HG03469 (cell line): ENCODE measurements around the gene ATP10D.

Source experiments
- ATAC-seq: cut with Tn5 transposase; IDR thresholded peaks from one replicate; pipeline ENCODE4 v1.9.1; 2021; ENCODE audit warnings: mild to moderate bottlenecking, moderate library complexity, moderate number of reproducible peaks; ENCODE audit not compliant: unreplicated experiment

Gene ATP10D

DNA sequence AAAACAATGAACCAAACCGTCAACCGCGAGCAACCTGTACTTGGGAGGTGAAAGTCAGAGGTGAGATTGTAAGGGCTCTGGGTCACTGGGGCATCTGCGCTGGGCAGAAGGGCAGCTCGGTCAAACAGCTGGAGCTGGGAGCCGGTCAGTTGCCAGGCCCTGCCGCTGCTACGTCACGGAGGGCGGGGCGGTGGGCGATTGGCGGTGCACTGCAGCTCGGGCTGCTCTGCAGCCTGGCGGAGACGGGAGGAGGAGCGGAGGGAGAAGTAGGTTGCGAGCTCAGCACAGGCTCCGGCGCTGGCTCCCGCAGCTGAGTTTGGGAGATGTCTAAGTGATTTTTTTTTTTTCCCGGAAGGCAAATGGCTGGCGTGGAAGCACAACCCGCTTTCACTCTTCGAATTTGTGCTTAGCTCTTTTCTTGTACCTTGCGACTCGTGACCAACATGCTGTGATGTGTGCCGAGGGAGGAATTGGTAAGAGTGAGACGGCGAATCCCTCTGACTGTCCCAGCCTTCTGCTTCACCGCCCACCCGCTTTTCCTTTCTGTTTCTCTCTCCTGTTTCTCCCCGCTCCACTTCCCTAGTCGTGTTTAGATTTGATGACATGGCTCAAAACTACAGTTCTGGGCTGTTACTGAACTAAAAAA, at the start of gene ATP10D:
Gene ATP10D, plus strand, starts transcription at position 229 of the 646 bp plus-strand sequence. CDS start 27,266 bp downstream, outside the sequence.
- ATAC-seq: peak; percentile 89

DNA sequence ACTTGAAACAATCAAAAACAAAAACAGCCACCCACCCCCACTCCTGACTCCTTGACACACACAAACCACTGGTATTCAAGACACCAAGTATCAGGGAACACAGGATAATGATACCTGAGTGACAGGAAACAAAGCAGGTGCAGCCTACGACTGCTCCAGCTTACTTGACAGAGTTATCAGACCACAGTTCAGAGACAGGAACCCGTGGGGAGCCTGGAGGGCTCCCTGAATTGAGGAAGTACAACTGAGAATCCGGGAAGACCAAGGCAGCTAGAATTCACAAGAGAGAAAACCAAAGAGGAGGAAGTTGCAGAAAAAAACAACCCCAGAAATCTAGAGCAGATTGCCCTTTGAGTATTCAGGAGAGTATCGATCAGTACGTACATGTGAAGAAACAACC, 42.1 kb upstream of the ATP10D start:
- ATAC-seq: peak; percentile 62

DNA sequence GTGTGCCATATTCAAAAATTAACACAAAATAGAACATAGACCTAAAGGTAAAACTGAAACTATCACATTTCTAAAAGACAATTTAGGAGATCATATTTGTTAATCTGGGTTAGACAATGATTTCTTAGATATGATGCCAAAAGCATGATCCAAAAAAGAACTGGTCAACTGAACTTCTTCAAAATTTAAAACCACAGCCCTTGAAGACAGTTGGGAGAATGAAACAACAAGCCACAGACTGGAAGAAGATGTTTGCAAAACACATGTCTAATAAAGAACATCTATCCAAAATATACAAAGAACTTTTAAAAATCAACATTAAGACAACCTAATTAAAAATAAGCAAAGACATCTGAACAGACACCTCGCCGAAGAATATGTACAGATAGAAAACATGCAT, 41.0 kb upstream of the ATP10D start:
- ATAC-seq: no peak

DNA sequence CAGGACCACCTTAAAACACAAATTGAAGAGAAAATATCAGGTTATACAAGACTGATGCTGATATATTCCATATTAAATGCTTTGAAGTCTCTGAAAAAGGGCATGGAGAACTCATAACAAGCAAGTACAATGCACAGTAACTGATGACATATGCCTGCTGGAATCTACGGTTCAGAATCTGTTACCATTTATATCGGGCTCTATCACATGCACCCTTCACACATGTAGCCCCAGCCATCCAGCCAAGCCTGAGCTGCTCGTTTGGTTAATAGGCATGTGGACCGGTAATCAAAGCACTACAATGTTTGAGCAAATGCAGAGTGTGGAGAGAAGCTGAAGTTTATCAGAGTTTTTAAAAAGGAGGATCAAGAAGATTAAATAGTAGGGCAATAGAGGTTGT, 33.4 kb upstream of the ATP10D start:
- ATAC-seq: no peak

DNA sequence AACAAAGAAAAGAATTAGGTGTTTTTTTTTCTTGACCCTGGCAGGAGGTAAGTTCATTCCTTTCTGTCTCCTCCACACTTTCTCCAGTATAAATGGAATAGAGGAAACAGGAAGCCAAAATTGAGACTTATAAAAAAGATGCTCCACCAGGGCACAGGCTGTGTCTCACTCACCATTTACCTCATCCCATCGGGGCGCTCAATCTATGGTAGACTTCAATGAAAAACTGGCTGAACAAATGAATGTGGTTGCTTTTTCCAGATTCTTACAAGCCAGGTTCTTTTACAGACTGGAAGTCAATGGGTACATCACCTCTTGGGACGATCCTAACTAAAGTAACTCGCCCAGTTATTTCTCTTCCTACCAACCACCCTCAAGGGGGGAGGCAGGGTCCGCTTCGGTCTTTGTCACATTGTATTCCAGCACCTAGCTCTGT, 22.3 kb upstream of the ATP10D start:
- no peak for ATAC-seq

DNA sequence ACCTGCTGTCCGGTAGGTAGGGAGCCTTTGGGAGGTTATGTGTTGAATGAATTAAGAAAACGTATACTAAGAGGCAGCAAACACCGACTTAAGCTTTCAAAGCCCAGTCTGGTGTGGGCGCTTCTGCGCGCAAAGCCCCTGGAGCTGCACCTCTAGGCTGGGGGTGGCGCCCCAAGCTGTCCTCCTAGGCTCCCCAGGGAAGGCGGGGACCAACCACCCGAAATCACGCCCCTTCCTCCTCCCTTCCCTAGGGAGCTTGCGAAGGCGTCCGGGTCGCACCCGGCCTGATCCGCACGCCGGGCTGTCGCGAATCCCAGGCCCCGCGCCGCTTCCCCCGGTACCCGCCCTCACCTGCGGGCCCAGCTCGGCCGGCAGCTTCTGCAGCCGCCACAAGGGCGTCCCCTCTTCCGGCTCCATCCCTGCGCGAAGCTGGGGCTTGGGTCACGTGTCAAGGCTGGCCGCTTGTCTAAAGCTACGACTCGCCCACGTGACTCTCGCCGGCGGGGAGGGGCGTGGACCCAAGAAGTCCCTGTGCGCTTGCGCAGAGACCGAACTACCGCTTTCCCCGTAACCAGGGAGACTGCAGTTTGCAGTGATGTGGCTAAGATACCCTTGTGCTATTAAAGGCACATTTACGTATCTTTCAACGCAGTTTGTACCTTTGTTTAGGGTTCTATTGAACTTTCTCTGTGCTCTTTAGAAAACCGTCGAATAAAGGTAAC, 21.7 kb upstream of the ATP10D start, which contains the start of gene COMMD8:
Gene COMMD8, minus strand, starts transcription at position 468 of the 722 bp plus-strand sequence. Its CDS starts 51 bp downstream, at position 417.
- peak; percentile 85 for ATAC-seq

DNA sequence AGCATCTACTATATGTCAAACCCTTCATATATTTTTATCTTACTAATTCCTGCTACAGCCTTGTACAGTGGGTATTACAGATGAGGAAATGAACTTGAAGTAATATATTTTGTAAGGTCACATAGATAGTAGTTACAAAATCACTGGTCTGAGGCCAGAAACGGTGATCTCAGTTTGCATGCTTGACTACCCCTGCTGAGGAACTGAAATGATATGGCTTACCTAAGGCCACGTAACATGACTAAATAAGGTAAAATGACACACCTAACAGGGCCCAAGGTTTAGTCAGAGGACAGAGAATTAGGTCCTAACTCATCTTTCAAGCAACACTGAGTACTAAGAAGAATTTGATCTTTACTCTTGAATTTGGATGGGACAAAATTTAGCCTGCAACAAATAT, 20.1 kb upstream of the ATP10D start:
- ATAC-seq: peak; percentile 24

GRCh38 chr4:47466056-47466785, 18.9 kb upstream of the ATP10D start:
- ATAC-seq: no peak

GRCh38 chr4:47468706-47469365, 16.2 kb upstream of the ATP10D start:
- no peak for ATAC-seq

DNA sequence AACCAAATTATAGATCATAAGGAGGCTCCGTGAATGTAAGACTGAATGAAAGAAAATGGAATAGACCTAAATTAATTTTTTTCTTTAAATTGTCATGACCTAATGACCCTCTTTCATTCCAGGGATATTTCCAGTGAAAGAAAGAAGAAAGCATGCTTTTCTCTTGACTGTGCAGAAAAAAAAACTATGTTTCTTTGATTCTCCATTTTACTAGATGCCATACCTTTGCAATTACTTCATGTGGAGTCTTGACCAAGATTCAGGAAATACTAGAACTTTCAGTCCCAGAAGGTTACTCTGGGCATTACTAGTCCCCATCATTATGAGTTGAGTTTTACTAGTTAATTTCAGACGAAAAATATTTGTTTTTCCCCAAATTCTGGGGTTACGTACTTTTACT, 15.1 kb upstream of the ATP10D start:
- ATAC-seq: no peak

DNA sequence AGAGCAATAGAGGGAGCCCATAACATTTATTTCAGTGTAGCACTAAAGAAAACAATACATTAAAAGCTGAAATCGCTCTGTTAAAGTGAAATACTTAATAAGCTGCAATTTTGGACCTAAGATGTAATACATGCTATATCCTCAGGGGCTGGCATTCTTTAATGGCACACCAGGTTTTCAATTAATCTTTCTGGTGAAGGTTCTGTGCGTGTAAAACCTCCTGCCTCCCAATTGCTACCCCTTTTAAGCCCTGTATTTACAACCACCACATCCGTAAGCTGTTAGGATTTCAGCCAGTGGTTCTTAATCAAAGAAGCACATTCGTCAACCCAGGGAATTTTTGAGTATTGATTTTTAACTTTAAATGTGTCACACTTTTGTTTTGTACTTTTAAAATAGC, 14.0 kb upstream of the ATP10D start:
- ATAC-seq: no peak

GRCh38 chr4:47471591-47471990, 13.5 kb upstream of the ATP10D start:
- ATAC-seq: no peak

GRCh38 chr4:47473141-47473750, 11.8 kb upstream of the ATP10D start:
- ATAC-seq: no peak

DNA sequence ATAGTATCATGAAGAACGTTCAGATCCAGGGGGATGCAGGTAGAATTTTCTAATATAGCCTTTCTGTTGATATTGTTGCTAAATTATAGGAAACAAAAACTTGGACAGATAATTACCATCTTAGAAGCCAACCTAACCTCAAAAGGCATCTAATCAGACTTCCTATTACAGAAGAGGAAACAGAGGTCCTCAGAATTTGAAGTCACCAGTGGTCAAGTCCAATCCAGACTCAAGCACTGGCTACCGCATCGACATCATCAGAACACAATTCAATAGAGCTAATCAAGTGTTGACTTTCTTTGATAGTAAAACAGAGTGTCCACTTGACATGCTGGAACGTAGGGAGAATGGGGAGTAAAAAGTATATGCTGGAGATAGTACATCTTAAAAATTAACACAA, 10.3 kb upstream of the ATP10D start:
- ATAC-seq: no peak

DNA sequence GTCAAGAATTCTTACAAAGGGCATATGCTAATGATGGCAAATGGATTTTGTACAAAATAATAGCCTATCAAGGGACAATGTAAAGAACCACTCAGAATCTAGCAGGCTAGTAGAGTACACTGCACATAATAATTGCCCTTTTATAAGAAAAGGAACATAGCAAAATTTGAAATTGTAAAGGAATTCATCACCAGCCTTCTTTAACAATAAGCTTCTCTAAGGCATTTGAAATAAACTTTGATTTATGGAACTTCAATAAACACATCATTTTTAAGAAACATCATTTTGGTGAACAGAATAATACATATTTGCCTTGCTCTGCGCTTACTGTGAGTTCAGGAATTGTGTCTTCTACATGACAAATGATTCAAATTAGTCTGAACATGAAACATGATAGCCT, 9.7 kb upstream of the ATP10D start:
- no peak for ATAC-seq

DNA sequence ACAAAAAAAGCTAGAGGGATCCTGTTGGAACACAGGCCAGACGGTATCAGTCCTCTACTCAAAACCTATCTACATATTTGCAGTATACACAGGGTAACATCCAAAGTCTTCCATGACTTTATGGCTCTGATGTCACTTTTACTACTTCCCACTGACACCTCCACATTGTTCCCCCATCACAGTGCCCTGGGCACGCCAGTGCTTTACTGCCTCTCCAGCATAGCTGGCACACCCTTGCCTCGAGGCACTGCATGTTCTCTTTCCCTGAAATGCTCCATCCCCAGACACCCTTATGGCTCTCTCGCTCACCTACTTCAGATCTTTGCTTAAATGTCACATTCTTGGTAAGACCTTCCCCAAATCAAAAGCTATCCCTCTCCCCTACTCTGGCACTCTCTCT, 6.3 kb upstream of the ATP10D start:
- ATAC-seq: no peak

DNA sequence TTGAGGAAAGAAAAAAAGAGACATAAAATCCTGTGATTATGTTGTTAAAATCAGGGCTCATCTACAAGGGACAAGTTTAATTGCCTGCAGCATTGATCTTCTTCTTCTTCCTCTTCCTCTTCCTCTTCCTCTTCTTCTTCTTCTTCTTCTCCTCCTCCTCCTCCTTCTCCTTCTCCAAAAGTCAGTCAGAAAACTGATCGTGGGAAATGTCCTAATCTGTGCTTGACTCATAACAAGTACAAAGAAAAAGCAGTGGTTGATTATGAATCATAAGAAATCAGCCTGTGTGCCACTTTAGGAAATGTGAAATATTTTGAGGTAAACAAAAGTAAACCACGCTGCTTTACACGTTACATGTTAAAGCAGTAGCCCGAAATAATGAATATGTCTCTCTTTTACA, 2.7 kb upstream of the ATP10D start:
- no peak for ATAC-seq

- no peak for ATAC-seq
These were observed 1.3 kb upstream of the ATP10D start for GRCh38 chr4:47483745-47484144.

GRCh38 chr4:47484168-47484567, 907 bp upstream of the ATP10D start:
- peak; percentile 31 for ATAC-seq

- ATAC-seq: no peak
These were observed 693 bp downstream of the ATP10D start for GRCh38 chr4:47485768-47486167.

DNA sequence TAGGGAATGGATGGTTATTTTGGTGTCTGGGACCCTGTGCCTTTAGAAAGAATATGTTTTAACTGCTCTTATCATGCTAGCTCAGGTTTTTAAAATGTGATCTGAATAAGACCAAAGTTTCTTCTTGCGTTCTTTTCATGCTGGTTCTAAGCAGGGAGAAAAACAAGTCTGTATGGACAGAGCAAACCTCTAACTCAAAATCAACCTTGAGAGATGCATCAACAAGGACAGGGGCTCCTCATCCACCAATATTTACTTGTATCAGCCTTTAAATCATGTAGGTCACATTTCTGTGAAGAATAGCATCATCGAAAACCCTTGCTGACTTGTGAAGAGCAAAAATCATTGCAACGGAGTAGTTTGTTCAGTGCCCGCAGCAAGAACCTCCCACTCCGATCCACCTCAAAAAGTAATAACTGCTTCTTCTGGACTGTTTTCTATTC, 1.2 kb downstream of the ATP10D start:
- ATAC-seq: no peak
